GM06990 (cell line): ENCODE results near the gene SRRM1.
"Not testable (repeated sequence)": the region's sequence is repeated elsewhere in the genome, so short reads cannot be mapped to it uniquely, and the experiment has no call there.

Experiments used
- DNase-seq: peaks from one replicate; pipeline ENCODE4 v3.0.0-alpha.2; 2011; ENCODE audit not compliant: insufficient read length; ENCODE audit errors: extremely low read depth
- H3K27me3 ChIP-seq: replicated peaks from 2 replicates; pipeline ENCODE4 v1.6.0; 2011; ENCODE audit warnings: low read length; ENCODE audit not compliant: control insufficient read depth, insufficient read depth
- H3K36me3 ChIP-seq: 2 replicates; pipeline ENCODE4 v1.5.1; 2011; ENCODE audit warnings: low read length; ENCODE audit not compliant: control insufficient read depth, insufficient read depth
- H3K4me3 ChIP-seq: replicated peaks from 2 replicates; pipeline ENCODE4 v1.5.1; 2011; ENCODE audit warnings: low read depth, mild to moderate bottlenecking, control low read depth, low read length
- TF ChIP-seq, protein P1 (sequence below): IDR thresholded peaks from 2 replicates; pipeline ENCODE4 v1.5.1; 2011; ENCODE audit warnings: low read length, control low read depth, mild to moderate bottlenecking, inconsistent platforms; ENCODE audit not compliant: insufficient read depth, poor library complexity, severe bottlenecking

Gene SRRM1

DNA sequence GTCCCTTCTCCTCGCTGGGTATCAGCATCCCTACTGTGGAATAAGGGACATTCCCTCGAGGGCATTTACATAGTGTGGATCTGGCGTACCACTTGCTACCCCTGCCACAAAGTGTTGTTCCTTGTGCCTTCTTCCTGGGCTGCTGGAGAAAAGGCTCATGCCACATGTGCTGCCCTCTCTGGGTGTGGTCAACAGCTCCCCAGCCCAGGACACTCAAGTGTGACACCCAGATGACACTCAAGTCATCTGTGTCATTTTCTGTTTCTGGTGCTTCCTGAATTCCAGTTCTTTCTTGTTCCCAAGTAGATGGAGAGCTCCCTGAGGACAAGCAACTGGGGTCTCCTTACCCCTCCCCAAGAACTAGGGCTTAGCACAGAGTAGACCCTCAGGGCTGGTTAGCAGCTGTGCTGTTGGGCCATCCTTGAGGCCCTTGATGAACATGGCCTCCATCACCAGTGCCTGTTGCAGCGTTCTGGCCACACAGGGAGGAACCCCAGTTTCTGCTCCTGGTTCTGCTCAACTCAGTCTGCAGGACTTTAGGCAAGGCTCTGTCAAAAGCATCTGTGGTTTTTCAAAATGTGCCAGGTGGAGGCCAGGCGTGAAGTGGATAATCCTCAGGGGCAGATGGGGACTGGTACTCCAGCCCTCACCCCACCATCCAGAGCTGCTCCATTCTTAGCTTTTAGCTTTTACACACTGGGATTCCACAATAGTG, 53.1 kb downstream of the SRRM1 start:
- Histone ChIP-seq H3K4me3 (no peak overlapping the region), H3K36me3 (no peaks in the 10 kb centered on the region), H3K27me3 (no peaks in the 10 kb centered on the region)
- no peak for DNase-seq
- TF ChIP-seq, protein P1, sequence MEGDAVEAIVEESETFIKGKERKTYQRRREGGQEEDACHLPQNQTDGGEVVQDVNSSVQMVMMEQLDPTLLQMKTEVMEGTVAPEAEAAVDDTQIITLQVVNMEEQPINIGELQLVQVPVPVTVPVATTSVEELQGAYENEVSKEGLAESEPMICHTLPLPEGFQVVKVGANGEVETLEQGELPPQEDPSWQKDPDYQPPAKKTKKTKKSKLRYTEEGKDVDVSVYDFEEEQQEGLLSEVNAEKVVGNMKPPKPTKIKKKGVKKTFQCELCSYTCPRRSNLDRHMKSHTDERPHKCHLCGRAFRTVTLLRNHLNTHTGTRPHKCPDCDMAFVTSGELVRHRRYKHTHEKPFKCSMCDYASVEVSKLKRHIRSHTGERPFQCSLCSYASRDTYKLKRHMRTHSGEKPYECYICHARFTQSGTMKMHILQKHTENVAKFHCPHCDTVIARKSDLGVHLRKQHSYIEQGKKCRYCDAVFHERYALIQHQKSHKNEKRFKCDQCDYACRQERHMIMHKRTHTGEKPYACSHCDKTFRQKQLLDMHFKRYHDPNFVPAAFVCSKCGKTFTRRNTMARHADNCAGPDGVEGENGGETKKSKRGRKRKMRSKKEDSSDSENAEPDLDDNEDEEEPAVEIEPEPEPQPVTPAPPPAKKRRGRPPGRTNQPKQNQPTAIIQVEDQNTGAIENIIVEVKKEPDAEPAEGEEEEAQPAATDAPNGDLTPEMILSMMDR, result no peak

DNA sequence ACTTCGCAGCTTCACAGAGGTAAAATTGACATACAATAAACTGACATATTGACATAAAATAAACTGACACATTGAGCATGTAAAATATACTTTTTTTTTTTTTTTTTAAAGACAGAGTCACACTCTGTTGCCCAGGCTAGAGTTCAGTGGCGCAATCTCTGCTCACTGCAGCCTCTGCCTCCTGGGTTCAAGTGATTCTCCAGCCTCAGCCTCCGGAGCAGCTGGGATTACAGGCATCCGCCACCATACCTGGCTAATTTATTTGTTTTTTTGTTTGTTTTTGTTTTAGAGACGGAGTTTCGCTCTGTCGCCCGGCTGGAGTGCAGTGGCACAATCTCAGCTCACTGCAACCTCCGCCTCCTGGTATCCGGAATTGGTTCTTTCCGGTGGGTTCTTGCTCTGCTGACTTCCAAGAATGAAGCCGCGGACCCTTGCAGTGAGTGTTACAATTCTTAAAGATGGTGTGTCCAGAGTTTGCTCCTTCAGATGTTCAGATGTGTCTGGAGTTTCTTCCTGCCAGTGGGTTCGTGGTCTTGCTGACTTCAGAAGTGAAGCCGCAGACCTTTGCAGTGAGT, 53.7 kb downstream of the SRRM1 start:
- DNase-seq, result no peak
- TF ChIP-seq, protein P1, result no peak
- no peak overlapping the region for H3K4me3 ChIP-seq

DNA sequence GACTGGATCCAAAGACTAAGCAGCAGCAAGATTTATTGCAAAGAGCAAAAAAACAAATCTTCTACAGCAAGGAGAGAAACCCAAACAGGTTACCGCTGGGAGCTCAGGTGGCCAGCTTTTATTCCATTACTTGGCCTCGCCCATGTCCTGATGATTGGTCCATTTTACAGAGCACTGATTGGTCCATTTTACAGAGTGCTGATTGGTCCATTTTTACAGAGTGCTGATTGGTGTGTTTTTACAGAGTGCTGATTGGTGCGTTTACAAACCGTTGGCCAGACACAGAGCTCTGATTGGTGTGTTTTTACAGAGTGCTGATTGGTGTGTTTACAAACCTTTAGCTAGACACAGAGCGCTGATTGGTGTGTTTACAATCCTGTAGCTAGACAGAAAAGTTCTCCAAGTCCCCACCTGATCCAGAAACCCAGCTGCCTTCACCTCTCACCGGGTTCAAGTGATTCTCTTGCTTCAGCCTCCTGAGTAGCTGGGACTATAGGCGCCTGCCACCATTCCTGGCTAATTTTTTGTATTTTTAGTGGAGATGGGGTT, 54.4 kb downstream of the SRRM1 start:
- not testable (repeated sequence) for H3K4me3 ChIP-seq, DNase-seq, H3K27me3 ChIP-seq, H3K36me3 ChIP-seq

More for the DNA sequence above, 53.7 kb downstream of the SRRM1 start:
- Histone ChIP-seq H3K27me3 (no peaks in the 10 kb centered on the region), H3K36me3 (no peaks in the 10 kb centered on the region)

DNA sequence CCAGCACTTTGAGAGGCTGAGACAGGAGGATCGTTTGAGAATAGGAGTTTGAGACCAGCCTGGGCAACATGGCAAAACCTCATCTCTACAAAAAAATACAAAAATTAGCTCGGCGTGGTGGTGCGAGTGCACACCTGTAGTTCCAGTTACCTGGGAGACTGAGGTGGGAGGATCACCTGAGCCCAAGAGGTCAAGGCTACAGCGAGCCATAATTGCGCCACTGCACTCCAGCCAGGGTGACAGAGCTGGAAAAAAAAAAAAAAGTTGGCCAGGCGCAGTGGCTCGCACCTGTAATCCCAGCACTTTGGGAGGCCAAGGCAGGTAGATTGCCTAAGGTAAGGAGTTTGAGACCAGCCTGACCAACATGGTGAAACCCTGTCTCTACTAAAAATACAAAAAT, 55.2 kb downstream of the SRRM1 start:
- DNase-seq, H3K36me3 ChIP-seq, H3K27me3 ChIP-seq, H3K4me3 ChIP-seq: not testable (repeated sequence)

DNA sequence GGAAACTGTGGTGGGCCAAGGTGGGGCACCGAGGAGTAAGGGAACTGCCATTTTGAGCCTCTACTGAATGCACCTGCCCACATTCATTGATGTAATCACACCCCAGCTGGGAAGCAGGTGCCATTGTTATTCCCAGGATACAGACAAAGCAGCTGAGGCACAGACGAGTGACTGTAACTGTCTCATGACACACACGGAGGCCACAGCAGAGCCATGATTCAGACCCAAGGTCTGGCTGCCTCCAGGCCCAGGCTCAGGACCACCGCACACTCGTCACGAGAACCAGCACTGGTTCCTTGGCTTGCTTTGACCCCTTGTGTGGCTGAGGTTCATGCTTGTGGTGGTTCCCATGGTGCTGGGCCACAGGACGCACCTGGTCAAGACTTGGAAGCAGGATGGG, 56.5 kb downstream of the SRRM1 start:
- TF ChIP-seq, protein P1, result no peak
- no peaks in the 10 kb centered on the region for H3K27me3 ChIP-seq
- DNase-seq, result no peak

DNA sequence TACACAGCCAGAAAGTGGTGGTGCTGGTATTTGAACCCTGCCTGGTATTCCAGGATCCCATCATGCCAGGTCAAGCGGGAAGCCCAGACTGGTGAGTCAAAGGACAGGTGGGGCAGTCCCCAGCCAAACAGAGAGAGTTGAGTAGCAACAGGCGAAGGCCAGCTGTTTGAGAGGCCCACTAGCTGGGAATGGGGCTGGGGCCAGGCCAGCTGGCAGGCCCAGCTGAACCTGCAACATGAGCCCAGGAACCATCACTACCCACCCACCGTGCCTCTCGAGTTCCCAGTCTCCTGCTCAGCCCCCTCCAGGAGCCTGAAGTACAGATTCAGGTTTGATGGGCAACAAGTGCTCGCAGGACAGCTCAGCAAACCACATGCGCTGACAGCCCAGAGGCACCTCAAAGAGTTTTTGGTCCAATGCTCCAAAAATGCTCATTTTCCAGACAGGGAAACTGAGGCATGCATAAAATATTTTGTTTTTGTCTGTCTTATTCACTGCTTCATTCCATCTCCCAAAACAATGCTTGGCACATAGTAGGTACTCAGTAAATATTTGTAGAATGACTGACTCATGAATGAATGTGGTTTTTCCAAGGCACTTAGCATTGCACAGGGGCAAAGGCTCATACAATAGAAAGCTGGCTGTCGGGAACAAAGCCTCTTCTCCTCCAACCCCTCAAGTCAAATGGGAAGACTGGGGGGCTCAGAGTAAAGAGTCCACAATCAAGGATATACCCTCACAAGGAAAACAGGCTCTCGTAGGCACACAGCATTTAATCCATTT, 59.6 kb downstream of the SRRM1 start:
- no peaks in the 10 kb centered on the region for H3K27me3 ChIP-seq
- no peak for DNase-seq
- no peaks in the 10 kb centered on the region for H3K36me3 ChIP-seq
- TF ChIP-seq, protein P1, result no peak
- no peak overlapping the region for H3K4me3 ChIP-seq

More for the DNA sequence above, 56.5 kb downstream of the SRRM1 start:
- no peaks in the 10 kb centered on the region for H3K36me3 ChIP-seq
- no peak overlapping the region for H3K4me3 ChIP-seq
